CD4-positive, alpha-beta T cell treated with Interferon alpha-2 for 1 hour (primary cell): ENCODE results near the gene GRIN1.
A peak's percentile ranks its signal among the peaks of the same experiment; 100 is the strongest.

Source experiments
- DNase-seq, 2 donors: peaks; one replicate each; pipeline ENCODE4 v3.0.0-alpha.2; 2020 to 2022

The GRIN1 gene

GRCh38 chr9:137166380-137167229 lies 27.7 kb downstream of the GRIN1 start:
- no peak for DNase-seq

GRCh38 chr9:137167277-137167746 lies 28.4 kb downstream of the GRIN1 start:
- no peak for DNase-seq

- no peak for DNase-seq
Observed at GRCh38 chr9:137167747-137168572, 29.0 kb downstream of the GRIN1 start.

GRCh38 chr9:137168573-137168903 lies 29.6 kb downstream of the GRIN1 start:
- DNase-seq, result no peak

- no peak for DNase-seq
Observed at GRCh38 chr9:137168904-137169856, 30.2 kb downstream of the GRIN1 start.

GRCh38 chr9:137169896-137170358 lies 31.0 kb downstream of the GRIN1 start, which contains the start of gene LRRC26:
Gene LRRC26, minus strand, starts transcription at chr9:137170051. Its CDS starts 108 bp downstream, at chr9:137169943.
- no peak for DNase-seq

GRCh38 chr9:137170486-137171148 lies 31.7 kb downstream of the GRIN1 start:
- no peak for DNase-seq

GRCh38 chr9:137171149-137171900 lies 32.4 kb downstream of the GRIN1 start:
- no peak for DNase-seq

GRCh38 chr9:137172901-137173795 lies 34.2 kb downstream of the GRIN1 start:
- no peak for DNase-seq

GRCh38 chr9:137173796-137174664 lies 35.1 kb downstream of the GRIN1 start:
- no peak for DNase-seq

- no peak for DNase-seq
Observed at GRCh38 chr9:137174722-137175293, 35.9 kb downstream of the GRIN1 start.

GRCh38 chr9:137175345-137175961 lies 36.5 kb downstream of the GRIN1 start:
- no peak for DNase-seq

GRCh38 chr9:137176302-137177182 lies 37.6 kb downstream of the GRIN1 start:
- peak in 1 of 2 donors; percentile 37 for DNase-seq

- DNase-seq, result no peak
Observed at GRCh38 chr9:137178201-137178938, 39.4 kb downstream of the GRIN1 start.

GRCh38 chr9:137178939-137179630 lies 40.1 kb downstream of the GRIN1 start:
- DNase-seq, result no peak

- DNase-seq, result no peak
Observed at GRCh38 chr9:137179761-137180160, 40.8 kb downstream of the GRIN1 start.
